ENCODE results near the gene GTF2F2.

GRCh38 chr13:45082964-45083363 lies 37.3 kb upstream of the GTF2F2 start:
- TF ChIP-seq CTCF (IDR thresholded peaks at IDR 0.05) (no peak), POLR2A (IDR thresholded peaks at IDR 0.05) (no peak), POLR2AphosphoS5 (IDR thresholded peaks at IDR 0.05) (no peak)
